ENCODE measurements around the gene SGCD.

DNA sequence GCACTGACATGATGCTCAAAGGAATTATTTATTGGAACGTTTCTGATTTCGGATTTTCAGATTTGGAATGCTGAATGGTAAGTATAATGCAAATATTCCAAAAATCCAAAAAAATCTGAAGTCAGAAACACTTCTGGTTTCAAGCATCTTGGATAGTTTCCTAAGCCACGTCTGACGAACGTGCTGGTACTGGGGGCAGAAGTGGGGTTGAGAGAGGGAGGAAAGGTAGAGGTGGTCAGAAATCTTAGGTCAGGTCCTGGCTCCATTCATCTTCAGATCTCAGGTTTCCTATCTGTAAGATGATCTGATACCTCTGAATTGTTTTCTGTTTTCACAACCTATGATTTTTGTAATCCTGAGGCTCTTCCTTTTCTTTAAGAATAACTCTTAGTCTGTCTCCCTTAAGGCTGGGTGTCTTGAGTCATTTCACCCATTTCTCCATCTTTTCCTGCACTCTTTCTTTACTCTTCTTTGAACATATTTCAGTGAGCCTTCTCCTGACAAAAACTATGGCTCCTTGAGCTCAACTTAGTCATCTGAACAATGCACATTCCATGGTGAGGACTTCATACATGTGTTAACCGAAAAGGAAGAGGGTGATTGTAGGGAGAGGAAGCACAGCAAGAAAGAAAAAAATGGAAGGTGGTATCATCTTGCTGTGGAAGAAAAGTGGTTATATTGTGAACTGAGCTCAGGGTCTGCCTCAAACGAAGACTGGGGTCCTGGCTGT, 3.3 kb downstream of the SGCD start:
- TF ChIP-seq, protein P1, sequence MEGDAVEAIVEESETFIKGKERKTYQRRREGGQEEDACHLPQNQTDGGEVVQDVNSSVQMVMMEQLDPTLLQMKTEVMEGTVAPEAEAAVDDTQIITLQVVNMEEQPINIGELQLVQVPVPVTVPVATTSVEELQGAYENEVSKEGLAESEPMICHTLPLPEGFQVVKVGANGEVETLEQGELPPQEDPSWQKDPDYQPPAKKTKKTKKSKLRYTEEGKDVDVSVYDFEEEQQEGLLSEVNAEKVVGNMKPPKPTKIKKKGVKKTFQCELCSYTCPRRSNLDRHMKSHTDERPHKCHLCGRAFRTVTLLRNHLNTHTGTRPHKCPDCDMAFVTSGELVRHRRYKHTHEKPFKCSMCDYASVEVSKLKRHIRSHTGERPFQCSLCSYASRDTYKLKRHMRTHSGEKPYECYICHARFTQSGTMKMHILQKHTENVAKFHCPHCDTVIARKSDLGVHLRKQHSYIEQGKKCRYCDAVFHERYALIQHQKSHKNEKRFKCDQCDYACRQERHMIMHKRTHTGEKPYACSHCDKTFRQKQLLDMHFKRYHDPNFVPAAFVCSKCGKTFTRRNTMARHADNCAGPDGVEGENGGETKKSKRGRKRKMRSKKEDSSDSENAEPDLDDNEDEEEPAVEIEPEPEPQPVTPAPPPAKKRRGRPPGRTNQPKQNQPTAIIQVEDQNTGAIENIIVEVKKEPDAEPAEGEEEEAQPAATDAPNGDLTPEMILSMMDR (conservative IDR thresholded peaks at IDR 0.05; ENCODE audit: low read depth, low read length), result no peak
- TF ChIP-seq RFX5 (IDR thresholded peaks at IDR 0.05; ENCODE audit: low read depth, low read length) (no peak), MXI1 (IDR thresholded peaks at IDR 0.05; ENCODE audit: borderline replicate concordance, low read depth, low read length) (no peak), RAD21 (IDR thresholded peaks at IDR 0.05; ENCODE audit: low read length) (no peak), FOS (IDR thresholded peaks at IDR 0.05; ENCODE audit: low read depth, low read length) (no peak), POLR2A (IDR thresholded peaks at IDR 0.05; ENCODE audit: low read depth, low read length) (no peak), MAZ (IDR thresholded peaks at IDR 0.05; ENCODE audit: borderline replicate concordance, low read depth, low read length) (no peak), CEBPB (IDR thresholded peaks at IDR 0.05; ENCODE audit: low read depth, low read length) (no peak)
- TF ChIP-seq, protein P2, sequence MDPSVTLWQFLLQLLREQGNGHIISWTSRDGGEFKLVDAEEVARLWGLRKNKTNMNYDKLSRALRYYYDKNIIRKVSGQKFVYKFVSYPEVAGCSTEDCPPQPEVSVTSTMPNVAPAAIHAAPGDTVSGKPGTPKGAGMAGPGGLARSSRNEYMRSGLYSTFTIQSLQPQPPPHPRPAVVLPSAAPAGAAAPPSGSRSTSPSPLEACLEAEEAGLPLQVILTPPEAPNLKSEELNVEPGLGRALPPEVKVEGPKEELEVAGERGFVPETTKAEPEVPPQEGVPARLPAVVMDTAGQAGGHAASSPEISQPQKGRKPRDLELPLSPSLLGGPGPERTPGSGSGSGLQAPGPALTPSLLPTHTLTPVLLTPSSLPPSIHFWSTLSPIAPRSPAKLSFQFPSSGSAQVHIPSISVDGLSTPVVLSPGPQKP (IDR thresholded peaks at IDR 0.05; ENCODE audit: borderline replicate concordance, low read depth, low read length), result no peak

Measured in IMR-90 (cell line).